ENCODE measurements around the gene CDC37. TPM values are rescaled to one million over a fixed set of nuclear protein-coding genes. Genes with fewer than 3 reads are reported as not detected.
A peak's percentile ranks its signal among the peaks of the same experiment; 100 is the strongest.

CDC37 gene
- total RNA-seq, 1 experiment from 2014 or later: 254 TPM

DNA sequence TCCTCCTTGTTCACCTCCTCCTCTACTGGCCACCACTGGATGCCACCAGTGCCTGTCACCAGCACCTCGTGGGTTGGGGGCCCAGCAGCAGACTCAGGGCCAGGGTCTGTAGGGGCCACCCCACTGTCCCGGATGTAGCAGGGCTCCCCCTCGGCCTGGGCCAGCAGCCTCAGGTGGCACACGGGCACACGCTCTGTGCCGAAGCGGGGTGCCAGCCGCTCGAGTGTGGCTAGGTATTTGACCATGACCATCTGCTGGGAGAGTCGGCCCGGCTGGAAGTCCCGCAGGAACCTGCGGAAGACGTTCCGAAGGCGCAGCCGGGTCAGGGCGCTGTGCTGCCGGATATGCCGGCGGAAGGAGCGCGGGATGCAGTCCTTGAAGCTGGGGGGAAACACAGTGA lies 37.8 kb downstream of the CDC37 start:
- no peaks in the 10 kb centered on the region for H3K27me3 ChIP-seq (ENCODE audit: control insufficient read depth, insufficient read depth, low read length)
- peaks cover 3% of the 10 kb centered on the region for H3K36me3 ChIP-seq (replicated peaks; ENCODE audit: control insufficient read depth, insufficient read depth, low read length)
- H3K4me3 ChIP-seq (ENCODE audit: insufficient read depth, low read depth, low read length): no peak overlapping the region
- peak; percentile 31 for DNase-seq

DNA sequence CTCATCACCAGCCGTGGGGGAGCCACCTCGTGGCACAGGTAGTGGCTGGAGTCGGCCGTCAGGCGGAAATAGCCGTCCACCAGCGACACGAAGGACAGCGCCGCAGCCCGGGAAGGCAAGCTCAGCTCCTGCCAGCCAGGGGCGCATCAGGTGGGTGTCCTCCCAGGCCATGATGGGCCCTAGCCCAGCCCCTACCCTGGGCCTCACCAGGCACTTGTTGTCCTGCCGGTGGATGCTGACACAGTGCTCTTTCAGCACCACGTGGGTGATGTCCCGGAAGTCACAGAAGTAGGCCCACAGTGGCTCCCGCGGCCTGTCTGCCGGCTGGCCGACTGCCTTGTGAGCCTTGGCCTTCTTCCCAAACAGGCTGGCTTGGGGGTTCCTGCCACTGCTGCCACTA lies 38.7 kb downstream of the CDC37 start:
- no peak overlapping the region for H3K4me3 ChIP-seq (ENCODE audit: insufficient read depth, low read depth, low read length)
- no peaks in the 10 kb centered on the region for H3K27me3 ChIP-seq (ENCODE audit: control insufficient read depth, insufficient read depth, low read length)
- peaks cover 3% of the 10 kb centered on the region for H3K36me3 ChIP-seq (replicated peaks; ENCODE audit: control insufficient read depth, insufficient read depth, low read length)
- peak; percentile 54 for DNase-seq

DNA sequence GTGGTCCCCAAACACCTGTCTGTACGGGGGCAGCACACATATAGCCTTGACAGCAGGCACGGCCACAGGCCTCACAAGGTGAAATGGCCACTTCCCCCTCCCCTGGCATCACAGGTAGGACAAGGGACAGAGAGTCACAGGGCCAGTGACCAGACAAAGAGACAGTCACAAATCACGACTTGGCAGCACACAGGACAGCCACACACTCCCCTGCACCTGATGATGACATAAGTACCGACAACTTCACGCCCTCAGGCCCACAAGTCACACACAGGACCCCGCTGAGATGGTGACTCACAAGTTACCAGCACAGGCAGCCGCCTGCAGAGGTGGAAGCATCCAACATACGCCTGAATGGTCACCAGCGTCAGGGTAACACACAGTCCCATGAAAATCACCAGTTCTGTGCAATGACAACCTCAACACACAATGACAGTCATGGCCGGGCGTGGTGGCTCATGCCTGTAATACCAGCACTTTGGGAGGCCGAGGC lies 39.5 kb downstream of the CDC37 start:
- H3K4me3 ChIP-seq (ENCODE audit: insufficient read depth, low read depth, low read length): no peak overlapping the region
- no peak for DNase-seq
- no peaks in the 10 kb centered on the region for H3K27me3 ChIP-seq (ENCODE audit: control insufficient read depth, insufficient read depth, low read length)
- H3K36me3 ChIP-seq (replicated peaks; ENCODE audit: control insufficient read depth, insufficient read depth, low read length): peaks cover 3% of the 10 kb centered on the region

DNA sequence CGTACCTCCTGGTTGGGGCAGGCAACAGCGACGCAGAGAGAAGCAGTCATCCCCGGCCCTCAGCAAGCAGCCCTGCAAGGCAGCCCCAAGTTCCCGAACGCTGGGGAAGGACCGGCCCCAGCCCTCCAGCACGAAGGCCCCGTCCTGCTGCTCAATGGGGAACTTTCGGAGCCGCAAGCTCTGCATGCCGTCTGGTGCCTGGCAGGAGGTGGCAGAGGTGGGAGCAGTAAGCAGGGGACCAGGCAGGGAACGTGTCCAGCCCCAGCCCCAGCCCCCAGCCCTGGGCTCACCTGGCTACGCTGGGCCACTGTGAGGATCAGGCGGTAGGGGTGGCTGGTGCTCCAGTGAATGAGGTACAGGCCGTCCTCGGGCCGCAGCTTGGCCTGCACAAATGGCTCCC lies 41.1 kb downstream of the CDC37 start:
- H3K36me3 ChIP-seq (replicated peaks; ENCODE audit: control insufficient read depth, insufficient read depth, low read length): peaks cover 3% of the 10 kb centered on the region
- no peaks in the 10 kb centered on the region for H3K27me3 ChIP-seq (ENCODE audit: control insufficient read depth, insufficient read depth, low read length)
- DNase-seq: peak; percentile 44
- H3K4me3 ChIP-seq (ENCODE audit: insufficient read depth, low read depth, low read length): no peak overlapping the region

DNA sequence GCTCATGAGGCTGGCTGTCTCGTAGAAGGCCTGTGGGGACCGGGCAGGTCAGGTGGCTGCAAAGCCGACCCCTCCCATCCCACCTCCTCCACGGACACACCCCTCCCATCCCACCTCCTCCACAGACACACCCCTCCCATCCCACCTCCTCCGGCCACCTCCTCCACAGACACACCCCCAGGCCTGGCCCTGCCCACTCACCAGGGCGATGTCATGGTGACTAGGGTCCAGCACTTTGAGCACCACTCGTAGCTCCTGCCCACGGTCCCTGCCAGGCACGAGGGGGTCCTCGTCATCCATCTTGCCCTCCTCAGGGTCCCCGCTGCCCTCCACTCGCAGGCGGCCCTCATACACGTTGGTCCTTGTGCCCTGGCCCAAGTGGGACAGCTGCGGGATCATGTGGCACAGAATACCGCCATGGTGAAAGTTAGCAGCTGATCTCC lies 41.8 kb downstream of the CDC37 start:
- peaks cover 3% of the 10 kb centered on the region for H3K36me3 ChIP-seq (replicated peaks; ENCODE audit: control insufficient read depth, insufficient read depth, low read length)
- no peak overlapping the region for H3K4me3 ChIP-seq (ENCODE audit: insufficient read depth, low read depth, low read length)
- peak; percentile 66 for DNase-seq
- no peaks in the 10 kb centered on the region for H3K27me3 ChIP-seq (ENCODE audit: control insufficient read depth, insufficient read depth, low read length)

DNA sequence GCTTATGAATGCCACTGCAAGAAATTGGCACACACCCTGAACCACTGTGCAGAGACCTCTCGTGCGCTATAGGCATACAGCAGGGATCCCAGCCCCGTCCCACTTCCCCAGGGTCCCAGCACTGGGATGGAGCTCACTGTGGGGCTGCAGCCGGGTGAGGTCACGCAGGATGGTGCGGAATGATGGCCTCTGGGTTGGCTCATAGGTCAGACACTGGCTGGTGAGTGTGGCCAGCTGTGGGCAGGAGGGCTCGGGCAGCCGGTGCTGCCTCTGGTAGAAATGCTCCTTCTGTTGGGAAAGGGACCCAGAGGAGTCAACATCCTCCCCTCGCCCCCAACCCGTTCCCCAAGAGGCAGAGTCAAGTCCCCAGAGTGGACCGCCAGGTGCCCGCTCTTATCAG lies 46.9 kb downstream of the CDC37 start:
- Histone ChIP-seq H3K27me3 (ENCODE audit: control insufficient read depth, insufficient read depth, low read length) (no peaks in the 10 kb centered on the region), H3K4me3 (ENCODE audit: insufficient read depth, low read depth, low read length) (no peak overlapping the region), H3K36me3 (replicated peaks; ENCODE audit: control insufficient read depth, insufficient read depth, low read length) (no peaks in the 10 kb centered on the region; the same call in 1 of the 2 replicates)
- DNase-seq: no peak

DNA sequence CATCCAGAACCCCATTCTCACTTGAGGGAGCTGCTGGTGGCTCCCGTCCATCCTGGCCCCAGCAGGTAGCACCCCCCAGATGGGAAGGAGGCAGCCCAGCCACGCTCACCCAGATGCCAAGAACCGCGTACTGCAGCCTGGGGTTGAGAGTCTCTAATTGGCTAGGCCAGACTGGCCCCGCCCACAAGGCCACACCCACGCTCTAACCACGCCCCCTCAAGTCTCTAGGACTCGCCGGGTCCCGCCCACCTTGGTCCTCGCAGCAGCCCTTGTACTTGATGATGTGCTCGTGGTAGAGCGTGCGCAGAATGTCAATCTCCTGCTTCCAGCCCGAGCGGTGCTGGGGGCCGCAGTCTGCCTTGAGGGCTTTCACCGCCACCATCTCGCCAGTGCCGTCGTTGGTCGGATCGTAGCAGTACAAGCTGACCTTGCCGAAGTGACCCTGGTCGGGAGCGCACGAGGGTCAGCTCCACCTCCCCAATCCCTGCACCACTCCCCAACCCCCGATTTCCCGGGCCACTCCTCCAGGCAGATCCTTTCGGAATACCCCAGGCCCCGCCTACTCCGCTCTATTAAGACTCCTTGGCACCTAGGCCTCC lies 49.5 kb downstream of the CDC37 start:
- H3K27me3 ChIP-seq (ENCODE audit: control insufficient read depth, insufficient read depth, low read length): no peaks in the 10 kb centered on the region
- H3K4me3 ChIP-seq (ENCODE audit: insufficient read depth, low read depth, low read length): peak overlapping the region; percentile 68
- peak; percentile 97 for DNase-seq
- no peaks in the 10 kb centered on the region; the same call in 1 of the 2 replicates for H3K36me3 ChIP-seq (replicated peaks; ENCODE audit: control insufficient read depth, insufficient read depth, low read length)

DNA sequence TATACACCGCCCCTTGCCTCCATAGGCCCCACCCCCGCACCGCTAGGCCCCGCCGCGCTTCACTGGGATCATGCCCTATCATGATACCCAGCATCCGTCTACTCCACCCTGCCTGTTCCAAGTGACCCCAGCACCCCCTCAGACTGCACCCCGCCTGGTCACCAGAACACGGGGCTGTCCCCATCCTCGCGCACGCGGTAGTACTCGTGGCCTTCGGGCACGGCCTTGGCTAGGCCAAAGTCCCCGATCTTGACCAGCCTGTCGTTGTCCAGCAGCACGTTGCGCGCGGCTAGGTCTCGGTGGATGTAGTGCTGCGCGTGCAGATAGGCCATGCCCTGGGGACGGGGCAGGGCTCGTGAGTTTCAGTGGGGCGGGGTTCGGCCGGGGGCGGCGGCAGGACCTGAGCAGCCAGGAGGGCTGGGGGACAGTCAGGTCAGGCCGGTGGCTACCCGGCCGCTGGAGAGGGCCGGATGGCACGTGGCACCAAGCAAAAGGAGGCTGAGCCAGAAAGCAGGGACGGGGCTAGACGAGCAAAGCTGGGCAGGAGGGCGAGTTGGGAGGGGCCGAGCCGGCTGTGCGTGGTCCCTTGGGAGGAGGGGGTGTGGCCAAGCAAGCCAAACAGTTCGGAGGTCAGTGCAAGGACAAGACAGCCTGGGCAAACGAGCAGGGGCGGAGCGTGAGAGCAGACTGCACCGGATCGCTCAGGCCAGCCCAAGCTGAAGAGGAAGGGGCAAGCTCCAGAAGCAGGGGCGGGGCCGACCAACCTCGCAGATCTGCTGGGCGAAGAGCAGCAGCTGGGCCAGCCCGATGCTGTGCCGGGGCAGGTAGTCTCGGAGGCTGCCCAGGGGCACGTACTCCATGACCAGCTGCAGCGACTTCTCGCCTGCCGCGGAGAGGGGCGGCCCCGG lies 50.3 kb downstream of the CDC37 start:
- DNase-seq: peak; percentile 93
- Histone ChIP-seq H3K36me3 (replicated peaks; ENCODE audit: control insufficient read depth, insufficient read depth, low read length) (no peaks in the 10 kb centered on the region; the same call in 1 of the 2 replicates), H3K27me3 (ENCODE audit: control insufficient read depth, insufficient read depth, low read length) (no peaks in the 10 kb centered on the region), H3K4me3 (ENCODE audit: insufficient read depth, low read depth, low read length) (peak overlapping the region; percentile 68)

DNA sequence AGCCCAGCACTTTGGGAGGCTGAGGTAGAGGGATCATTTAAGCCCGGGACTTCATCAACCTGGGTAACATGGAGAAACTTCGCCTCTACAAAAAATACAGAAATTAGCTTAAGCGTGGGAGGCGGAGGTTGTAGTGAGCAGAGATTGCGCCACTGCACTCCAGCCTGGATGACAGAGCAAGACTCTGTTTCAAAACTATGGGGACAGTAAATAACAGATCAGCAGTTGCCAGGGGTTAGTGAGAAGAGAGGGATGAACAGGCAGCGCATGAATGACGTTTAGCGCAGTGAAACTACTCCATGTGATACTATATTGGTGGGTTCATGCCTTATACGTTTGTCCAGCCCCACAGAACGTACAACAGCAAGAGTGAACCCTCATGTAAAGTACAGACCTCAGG lies 56.8 kb downstream of the CDC37 start:
- no peak for DNase-seq
- no peak overlapping the region for H3K4me3 ChIP-seq (ENCODE audit: insufficient read depth, low read depth, low read length)
- no peaks in the 10 kb centered on the region; the same call in 1 of the 2 replicates for H3K36me3 ChIP-seq (replicated peaks; ENCODE audit: control insufficient read depth, insufficient read depth, low read length)

DNA sequence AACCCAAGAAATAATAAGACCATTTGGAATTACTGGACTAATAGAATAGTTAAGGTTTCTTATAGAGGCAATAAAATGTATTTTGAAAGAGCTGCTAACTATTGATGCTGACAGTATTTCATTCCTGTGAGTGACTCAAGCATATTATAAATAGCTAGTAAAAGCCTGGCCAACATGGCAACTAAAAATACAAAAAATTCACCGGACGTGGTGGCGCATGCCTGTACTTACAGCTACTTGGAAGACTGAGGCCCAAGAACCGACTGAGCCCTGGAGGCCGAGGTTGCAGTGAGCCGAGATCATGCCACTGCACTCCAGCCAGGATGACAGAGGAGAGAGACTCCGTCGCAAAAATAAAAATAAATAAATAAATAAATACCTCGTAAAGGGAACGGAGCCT lies 58.6 kb downstream of the CDC37 start:
- Histone ChIP-seq H3K36me3 (replicated peaks; ENCODE audit: control insufficient read depth, insufficient read depth, low read length) (no peaks in the 10 kb centered on the region), H3K27me3 (ENCODE audit: control insufficient read depth, insufficient read depth, low read length) (no peaks in the 10 kb centered on the region), H3K4me3 (ENCODE audit: insufficient read depth, low read depth, low read length) (no peak overlapping the region)
- no peak for DNase-seq

More for the DNA sequence above, 56.8 kb downstream of the CDC37 start:
- no peaks in the 10 kb centered on the region for H3K27me3 ChIP-seq (ENCODE audit: control insufficient read depth, insufficient read depth, low read length)

DNA sequence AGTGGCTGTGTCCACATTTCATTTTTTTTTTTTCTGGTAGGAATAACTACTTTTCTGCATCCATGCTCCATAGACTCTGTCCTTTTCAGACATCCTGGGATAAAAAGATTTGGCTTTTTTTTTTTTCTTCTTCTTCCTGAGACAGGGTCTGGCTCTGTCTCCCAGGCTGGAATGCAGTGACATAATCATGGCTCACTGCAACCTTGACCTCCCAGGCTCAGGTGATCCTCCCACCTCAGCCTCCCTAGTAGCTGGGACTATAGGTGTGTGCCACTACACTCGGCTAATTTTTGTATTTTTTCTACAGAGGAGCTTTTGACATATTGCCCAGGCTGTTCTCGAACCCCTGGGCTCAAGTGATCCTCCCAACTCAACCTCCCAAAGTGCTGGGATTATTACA lies 59.8 kb downstream of the CDC37 start:
- no peak overlapping the region for H3K4me3 ChIP-seq (ENCODE audit: insufficient read depth, low read depth, low read length)
- DNase-seq: no peak
- H3K36me3 ChIP-seq (replicated peaks; ENCODE audit: control insufficient read depth, insufficient read depth, low read length): no peaks in the 10 kb centered on the region
- H3K27me3 ChIP-seq (ENCODE audit: control insufficient read depth, insufficient read depth, low read length): no peaks in the 10 kb centered on the region

Other genes starting within 250 kb of the CDC37 start
- gene DNMT1, start 208.6 kb downstream of the CDC37 start, total RNA-seq (2014; rRNA removed; shearing (Covaris generic)): 128 and 129 TPM in 2 replicates
- 7.4 and 8.9 TPM in 2 replicates for gene S1PR2, start 172.2 kb downstream of the CDC37 start, total RNA-seq (2014; rRNA removed; shearing (Covaris generic))
- gene MRPL4, start 151.3 kb downstream of the CDC37 start, total RNA-seq (2014; rRNA removed; shearing (Covaris generic)): 148 and 174 TPM in 2 replicates
- 2.8 and 6.1 TPM in 2 replicates for gene ICAM1, start 132.4 kb downstream of the CDC37 start, total RNA-seq (2014; rRNA removed; shearing (Covaris generic))
- 1.7 and 2.4 TPM in 2 replicates for gene ICAM4, start 116.6 kb downstream of the CDC37 start, total RNA-seq (2014; rRNA removed; shearing (Covaris generic))
- gene ICAM5, start 113.6 kb downstream of the CDC37 start, total RNA-seq (2014; rRNA removed; shearing (Covaris generic)): 0.83 and 3.7 TPM in 2 replicates
- 0.17 and 0.85 TPM in 2 replicates for gene ZGLP1, start 93.7 kb downstream of the CDC37 start, total RNA-seq (2014; rRNA removed; shearing (Covaris generic))
- 22.3 and 40.8 TPM in 2 replicates for gene FDX2, start 87.5 kb downstream of the CDC37 start, total RNA-seq (2014; rRNA removed; shearing (Covaris generic))
- gene RAVER1, start 70.0 kb downstream of the CDC37 start, total RNA-seq (2014; rRNA removed; shearing (Covaris generic)): 32.2 and 36.1 TPM in 2 replicates
- gene ICAM3, start 63.9 kb downstream of the CDC37 start, total RNA-seq (2014; rRNA removed; shearing (Covaris generic)): 15.2 and 16.1 TPM in 2 replicates
- gene TYK2, start 23.0 kb downstream of the CDC37 start, total RNA-seq (2014; rRNA removed; shearing (Covaris generic)): 48.0 and 48.3 TPM in 2 replicates
- gene PDE4A, start 17.0 kb upstream of the CDC37 start, total RNA-seq (2014; rRNA removed; shearing (Covaris generic)): 2.3 and 2.6 TPM in 2 replicates
- gene KEAP1, start 99.8 kb upstream of the CDC37 start, total RNA-seq (2014; rRNA removed; shearing (Covaris generic)): 80.2 and 82.3 TPM in 2 replicates
- 14.7 and 16.1 TPM in 2 replicates for gene S1PR5, start 113.9 kb upstream of the CDC37 start, total RNA-seq (2014; rRNA removed; shearing (Covaris generic))
- 95.6 and 105 TPM in 2 replicates for gene ATG4D, start 140.4 kb upstream of the CDC37 start, total RNA-seq (2014; rRNA removed; shearing (Covaris generic))
- 19.3 and 21.6 TPM in 2 replicates for gene KRI1, start 162.5 kb upstream of the CDC37 start, total RNA-seq (2014; rRNA removed; shearing (Covaris generic))
- gene CDKN2D, start 165.4 kb upstream of the CDC37 start, total RNA-seq (2014; rRNA removed; shearing (Covaris generic)): 4.7 and 5.6 TPM in 2 replicates
- gene AP1M2, start 183.8 kb upstream of the CDC37 start, total RNA-seq (2014; rRNA removed; shearing (Covaris generic)): 16.4 and 23.7 TPM in 2 replicates
- gene SLC44A2, start 222.0 kb upstream of the CDC37 start, total RNA-seq (2014; rRNA removed; shearing (Covaris generic)): 39.4 and 43.0 TPM in 2 replicates

Measured in H7 (cell line).